ENCODE data around the gene RAB40A. TPM values are rescaled to one million over a fixed set of nuclear protein-coding genes. Genes with fewer than 3 reads are reported as not detected.

RAB40A gene
- total and polyA plus RNA-seq, 9 of the 15 experiments (the other 6 are each of a cell fraction or from before 2014, with no cell fraction given): 0.07 to 0.15 (median 0.10) TPM; not detected in 3

GRCh38 chrX:103530545-103530944, 11.3 kb upstream of the RAB40A start (continued):
- TF ChIP-seq STAT6 (CRISPR knock-in tag; IDR thresholded peaks at IDR 0.05) (no peak), ZNF639 (CRISPR knock-in tag; conservative IDR thresholded peaks at IDR 0.05 in 1 of 2, IDR thresholded peaks at IDR 0.05 in 1 of 2) (no peak), ZBTB17 (CRISPR knock-in tag; IDR thresholded peaks at IDR 0.05) (no peak), HEY1 (CRISPR knock-in tag; IDR thresholded peaks at IDR 0.05; ENCODE audit: borderline replicate concordance) (no peak), EP300 (IDR thresholded peaks at IDR 0.05; ENCODE audit: low read length) (no peak), FIP1L1 (IDR thresholded peaks at IDR 0.05; ENCODE audit: low read depth, low read length, poor library complexity, severe bottlenecking) (no peak), ZNF174 (CRISPR knock-in tag; IDR thresholded peaks at IDR 0.05) (no peak), CBFB (CRISPR knock-in tag; IDR thresholded peaks at IDR 0.05) (no peak)

All from K562 (cell line).